Stomach (tissue), 4 donors: ENCODE measurements around the gene HDAC11.

ENCODE experiments used
- POLR2A ChIP-seq, 4 donors: fragments of 450-650 bp; IDR thresholded peaks; one replicate each; pipeline ENCODE4 v1.6.1; 2016; ENCODE audit warnings: antibody characterized with exemption in 4 of 4, control low read depth in 2 of 4, mild to moderate bottlenecking in 1 of 4, moderate library complexity in 1 of 4
- TF ChIP-seq, protein P1 (sequence below), 7 experiments: fragments of 450-650 bp in 4 of 7; fragments of 200-600 bp in 3 of 7; sonication (generic) in 3 of 7; IDR thresholded peaks; one replicate each; pipeline ENCODE4 v1.5.1; 2016 to 2019; ENCODE audit warnings: antibody characterized with exemption in 7 of 7, control low read depth in 2 of 7, mild to moderate bottlenecking in 1 of 7

DNA sequence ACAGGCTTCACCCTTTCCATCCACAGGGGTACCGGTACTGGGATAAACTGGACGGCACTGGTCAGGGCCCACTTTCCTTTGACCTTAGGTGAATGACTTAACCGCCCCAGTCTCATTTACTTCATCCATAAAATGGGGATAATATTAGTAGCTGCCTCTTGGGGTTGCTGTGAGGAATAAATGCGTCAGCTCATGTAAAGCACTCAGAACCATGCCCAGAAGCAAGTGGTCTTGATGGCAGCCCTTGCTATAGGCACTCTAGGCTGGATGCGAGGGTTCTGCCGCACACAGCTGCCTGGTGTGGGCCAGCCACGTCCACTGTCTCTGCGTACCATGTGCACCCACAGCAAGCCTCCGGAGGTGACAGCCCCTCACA lies 36.6 kb downstream of the HDAC11 start:
- TF ChIP-seq POLR2A (IDR thresholded peaks at IDR 0.05), result no peak
- TF ChIP-seq, protein P1, sequence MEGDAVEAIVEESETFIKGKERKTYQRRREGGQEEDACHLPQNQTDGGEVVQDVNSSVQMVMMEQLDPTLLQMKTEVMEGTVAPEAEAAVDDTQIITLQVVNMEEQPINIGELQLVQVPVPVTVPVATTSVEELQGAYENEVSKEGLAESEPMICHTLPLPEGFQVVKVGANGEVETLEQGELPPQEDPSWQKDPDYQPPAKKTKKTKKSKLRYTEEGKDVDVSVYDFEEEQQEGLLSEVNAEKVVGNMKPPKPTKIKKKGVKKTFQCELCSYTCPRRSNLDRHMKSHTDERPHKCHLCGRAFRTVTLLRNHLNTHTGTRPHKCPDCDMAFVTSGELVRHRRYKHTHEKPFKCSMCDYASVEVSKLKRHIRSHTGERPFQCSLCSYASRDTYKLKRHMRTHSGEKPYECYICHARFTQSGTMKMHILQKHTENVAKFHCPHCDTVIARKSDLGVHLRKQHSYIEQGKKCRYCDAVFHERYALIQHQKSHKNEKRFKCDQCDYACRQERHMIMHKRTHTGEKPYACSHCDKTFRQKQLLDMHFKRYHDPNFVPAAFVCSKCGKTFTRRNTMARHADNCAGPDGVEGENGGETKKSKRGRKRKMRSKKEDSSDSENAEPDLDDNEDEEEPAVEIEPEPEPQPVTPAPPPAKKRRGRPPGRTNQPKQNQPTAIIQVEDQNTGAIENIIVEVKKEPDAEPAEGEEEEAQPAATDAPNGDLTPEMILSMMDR (IDR thresholded peaks at IDR 0.05), result no peak
